GM11168 (cell line): ENCODE results near the gene LRRC3B.
"Not testable (repeated sequence)": the region's sequence is repeated elsewhere in the genome, so short reads cannot be mapped to it uniquely, and the experiment has no call there.

ENCODE experiments used
- in situ Hi-C: fragments of 300-500 bp; cut with MboI; formaldehyde crosslinking; loops from one replicate; pipeline ENCODE4 v1.12.0; 2022; ENCODE audit warnings: low sequenced_read_pairs; ENCODE audit not compliant: unreplicated experiment

Gene LRRC3B, protein sequence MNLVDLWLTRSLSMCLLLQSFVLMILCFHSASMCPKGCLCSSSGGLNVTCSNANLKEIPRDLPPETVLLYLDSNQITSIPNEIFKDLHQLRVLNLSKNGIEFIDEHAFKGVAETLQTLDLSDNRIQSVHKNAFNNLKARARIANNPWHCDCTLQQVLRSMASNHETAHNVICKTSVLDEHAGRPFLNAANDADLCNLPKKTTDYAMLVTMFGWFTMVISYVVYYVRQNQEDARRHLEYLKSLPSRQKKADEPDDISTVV

GRCh38 chr3:26622621-26623418 is at the start of gene LRRC3B:
Gene LRRC3B, plus strand, starts transcription at chr3:26622772. Its CDS starts 86,901 bp downstream, at chr3:26709673.
- in situ Hi-C loops = no loop called here

DNA sequence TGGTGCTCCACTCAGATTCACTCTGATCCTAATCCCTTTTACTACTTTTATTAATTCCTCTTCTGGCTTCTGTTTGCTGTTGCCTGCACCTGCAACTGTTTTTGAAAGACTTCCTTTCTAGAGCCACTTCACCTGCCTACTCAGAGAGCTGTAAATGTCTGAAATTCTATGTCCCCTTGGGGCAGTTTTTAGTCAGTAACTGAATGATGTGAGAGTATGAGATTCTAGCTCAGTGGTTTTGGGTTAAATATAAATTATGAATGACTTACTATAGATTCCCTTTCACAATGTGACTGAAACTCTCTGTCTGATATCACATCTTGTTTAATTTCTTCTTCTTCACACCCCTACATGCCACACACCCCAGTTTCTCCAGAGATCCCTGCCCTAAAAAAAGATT is 47.8 kb upstream of the LRRC3B start:
- in situ Hi-C loops = no loop called here

GRCh38 chr3:26579116-26579515 is 43.5 kb upstream of the LRRC3B start:
- in situ Hi-C loops = no loop called here

DNA sequence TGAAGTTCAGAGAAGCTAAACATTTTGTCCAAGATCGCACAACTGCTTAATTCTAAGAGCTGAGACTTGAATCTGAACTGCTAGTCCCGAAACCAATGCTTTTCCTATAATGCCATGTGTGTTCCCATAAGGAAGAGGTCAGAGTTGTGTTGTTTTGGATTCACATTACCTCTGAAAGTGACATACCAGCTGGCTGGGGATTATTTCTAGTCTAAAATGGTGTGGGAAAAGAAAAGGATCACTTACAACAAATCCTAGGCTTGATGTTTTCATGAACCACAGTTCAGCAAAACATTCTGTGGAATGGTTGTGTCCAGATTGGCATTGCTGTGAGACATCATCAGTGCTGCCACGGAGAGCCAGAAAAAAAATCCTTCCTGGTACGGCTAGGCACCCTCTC is 35.0 kb upstream of the LRRC3B start:
- in situ Hi-C loops = no loop called here

- in situ Hi-C loops = no loop called here
These were observed 33.6 kb upstream of the LRRC3B start for GRCh38 chr3:26588931-26589330.

DNA sequence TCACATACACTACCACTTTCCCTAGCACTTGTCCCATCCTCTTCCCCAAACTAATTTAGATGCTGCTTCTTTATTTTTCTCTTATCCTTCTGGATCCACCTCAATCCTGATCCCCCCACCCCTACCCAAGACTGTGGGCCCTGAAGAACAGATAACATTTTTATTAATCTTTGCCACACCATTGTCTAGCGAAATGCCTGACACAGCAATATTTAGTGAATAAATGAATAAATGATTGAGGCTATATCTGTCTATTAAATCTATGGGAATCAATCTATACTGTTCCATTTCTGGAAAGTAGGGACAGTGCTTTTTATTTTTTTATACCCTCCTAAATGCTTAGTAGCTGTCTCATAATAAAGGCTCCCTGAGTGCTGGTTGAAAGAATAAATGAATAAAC is 32.9 kb upstream of the LRRC3B start:
- in situ Hi-C loops = no loop called here

DNA sequence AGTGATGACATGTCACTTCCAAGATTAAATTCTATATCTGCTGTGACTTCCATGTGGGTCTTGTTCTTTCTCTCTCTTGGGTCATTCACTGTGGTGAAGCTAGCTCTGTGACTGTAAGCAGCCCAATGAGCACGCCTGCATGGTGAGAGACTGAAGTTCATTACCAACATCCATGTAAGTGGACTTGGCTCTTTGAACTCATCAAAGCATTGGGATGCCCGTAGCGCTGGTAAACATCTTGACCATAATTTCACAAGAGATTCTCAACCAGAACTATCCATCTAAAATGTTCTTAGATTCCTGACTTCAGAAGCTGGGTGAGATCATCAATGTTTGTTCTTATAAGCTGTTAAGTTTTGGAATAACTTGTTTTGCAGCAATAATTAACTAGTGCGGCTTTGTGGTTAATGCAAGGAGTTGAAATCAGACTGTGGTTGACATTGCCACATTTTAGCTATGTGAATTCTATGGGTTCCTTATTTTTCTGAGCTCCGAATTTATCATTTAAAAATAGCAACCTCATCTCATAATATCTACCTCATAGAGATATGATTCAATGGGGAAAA is 31.6 kb upstream of the LRRC3B start:
- in situ Hi-C loops = no loop called here

DNA sequence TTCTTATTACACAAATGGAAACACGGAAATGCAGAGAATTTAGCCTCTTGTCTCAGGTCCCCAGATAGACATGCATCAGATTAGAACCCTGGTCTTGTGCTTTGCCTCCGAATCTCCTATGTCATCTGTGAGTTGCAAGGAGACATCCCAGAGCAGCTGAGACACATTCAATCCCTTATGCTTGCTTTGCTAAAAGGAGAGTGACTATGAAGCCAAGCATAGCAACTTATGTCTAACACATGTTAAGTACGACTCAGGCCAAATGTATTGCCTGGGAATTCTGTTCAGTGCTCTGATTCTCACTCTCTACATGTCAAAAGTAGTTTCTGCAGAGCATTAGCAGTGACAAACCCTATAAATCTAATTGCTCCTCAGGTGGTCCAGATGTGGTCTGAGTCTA is 30.6 kb upstream of the LRRC3B start:
- in situ Hi-C loops = no loop called here

GRCh38 chr3:26592451-26592850 is 30.1 kb upstream of the LRRC3B start:
- in situ Hi-C loops = no loop called here

DNA sequence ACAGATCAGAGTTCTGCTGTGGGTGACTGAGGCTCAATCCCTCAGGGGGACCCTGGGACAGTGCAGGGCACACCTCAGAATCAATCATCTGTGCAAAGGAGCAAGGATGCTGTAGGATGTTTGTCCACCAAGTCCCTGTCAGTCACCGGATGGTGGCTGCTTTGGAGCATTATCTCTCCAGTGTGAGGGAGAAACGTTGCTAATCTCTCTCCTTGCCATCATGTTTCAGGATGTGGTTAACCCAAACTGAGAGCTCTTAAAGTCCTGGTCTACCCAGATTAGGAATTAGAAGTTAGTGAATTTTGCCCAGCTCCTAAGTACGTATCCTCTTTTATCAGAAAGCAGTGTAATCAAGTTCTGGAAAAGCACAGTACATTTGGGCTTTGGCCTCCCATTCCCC is 26.2 kb upstream of the LRRC3B start:
- in situ Hi-C loops = no loop called here

- in situ Hi-C loops = not testable (repeated sequence)
These were observed 19.3 kb upstream of the LRRC3B start for GRCh38 chr3:26603311-26603710.

GRCh38 chr3:26603771-26604170 is 18.8 kb upstream of the LRRC3B start:
- in situ Hi-C loops = not testable (repeated sequence)

DNA sequence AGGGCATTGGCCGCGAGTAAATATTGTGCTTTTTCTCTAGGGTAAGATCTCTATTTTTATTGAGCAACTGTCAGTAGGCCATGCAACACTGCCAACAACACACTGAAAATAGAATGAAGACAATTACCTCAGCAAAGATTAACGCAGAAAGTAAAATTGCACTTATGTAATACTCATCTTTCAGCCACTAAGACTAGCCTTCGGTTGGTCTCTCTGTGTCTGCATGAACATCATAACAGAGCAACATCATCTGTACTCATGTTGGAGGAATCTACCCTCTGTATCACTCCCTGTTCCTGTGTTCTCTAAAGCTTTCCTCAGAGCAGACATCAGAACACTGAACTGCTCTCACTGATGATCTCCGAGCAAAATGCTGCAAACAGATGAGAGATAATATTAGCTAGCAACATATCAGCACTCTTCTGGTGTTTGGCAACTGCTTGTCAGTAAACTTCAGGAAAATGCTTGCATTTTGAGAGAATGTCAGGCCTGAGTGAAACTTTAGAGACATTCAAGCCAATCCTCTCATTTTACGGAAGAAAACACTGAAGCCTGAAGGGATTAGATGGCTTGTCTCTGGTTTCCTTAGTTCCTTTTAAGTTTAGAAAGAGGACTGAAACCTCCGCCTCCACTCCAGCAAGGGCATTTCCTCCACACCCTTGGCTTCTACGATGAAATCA is 8.4 kb upstream of the LRRC3B start:
- in situ Hi-C loops = no loop called here

GRCh38 chr3:26621176-26621575 is 1.4 kb upstream of the LRRC3B start:
- in situ Hi-C loops = no loop called here

- in situ Hi-C loops = no loop called here
These were observed 509 bp upstream of the LRRC3B start for GRCh38 chr3:26621906-26622620.

DNA sequence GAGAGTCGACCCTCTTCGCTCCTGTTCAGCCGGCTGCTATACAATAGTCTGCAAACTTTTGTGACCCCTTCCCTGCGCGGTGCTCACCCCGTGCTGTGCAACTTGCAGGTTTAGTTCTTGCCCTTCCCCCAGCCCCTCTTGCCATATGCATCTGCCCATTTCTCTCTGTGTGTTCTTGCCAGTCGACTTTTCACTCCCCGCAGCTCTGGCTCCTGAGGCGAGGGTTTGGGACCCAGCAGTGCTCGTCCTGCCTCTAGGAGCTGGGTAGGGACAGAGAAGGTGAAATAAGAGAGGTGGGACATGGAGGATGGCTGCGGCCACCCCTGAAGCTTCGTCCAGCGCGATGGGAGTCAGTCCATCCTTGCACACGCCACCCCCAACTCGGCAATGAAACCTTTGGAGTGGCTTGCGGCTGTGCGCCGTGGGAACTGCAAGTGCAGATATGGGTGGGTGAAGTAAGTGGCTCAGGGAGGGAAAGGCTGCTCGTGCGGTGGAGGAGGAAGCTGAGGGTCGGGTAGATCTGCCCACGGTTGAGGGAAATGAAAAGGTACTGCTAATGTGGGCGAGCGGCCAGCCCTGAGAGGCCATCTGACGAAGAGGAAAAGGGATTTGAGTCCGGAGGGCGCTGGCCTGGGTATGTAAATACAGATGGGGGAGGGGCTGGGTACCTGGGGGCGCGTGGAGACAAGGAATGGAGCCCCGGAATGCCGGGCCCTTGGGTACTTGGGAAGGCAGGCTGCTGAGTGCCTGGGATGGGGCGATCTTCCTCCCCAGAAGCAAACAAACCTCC is 1.0 kb downstream of the LRRC3B start:
- in situ Hi-C loops = no loop called here

DNA sequence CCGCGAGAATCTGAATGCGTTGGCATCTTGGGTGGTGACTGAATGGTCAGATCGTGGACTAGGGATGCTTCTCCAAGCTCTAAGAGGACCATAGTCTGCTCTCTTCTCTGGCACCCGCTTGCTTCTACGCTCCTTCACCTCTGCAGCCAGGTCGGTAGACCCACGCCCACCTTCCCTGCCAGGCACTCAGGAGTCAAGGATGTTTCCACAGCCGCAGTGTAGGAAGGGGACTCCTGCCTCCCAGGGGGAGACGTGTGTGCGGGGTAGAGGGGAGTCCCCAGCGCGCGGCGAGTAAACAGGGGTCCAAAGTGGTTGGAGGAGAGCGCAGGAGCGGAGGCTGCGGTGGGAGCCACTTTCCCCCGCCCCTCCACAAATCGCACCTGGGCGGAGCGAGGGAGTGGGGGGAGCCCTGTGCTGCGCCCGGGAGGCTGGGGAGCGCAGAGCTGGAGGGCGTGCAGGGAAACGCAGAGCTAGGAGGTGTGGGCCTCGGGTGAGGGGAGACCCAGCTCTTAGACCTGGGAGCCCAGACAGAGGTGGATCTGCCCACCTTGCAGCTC is 1.7 kb downstream of the LRRC3B start:
- in situ Hi-C loops = no loop called here

GRCh38 chr3:26625187-26625586 is 2.6 kb downstream of the LRRC3B start:
- in situ Hi-C loops = no loop called here

DNA sequence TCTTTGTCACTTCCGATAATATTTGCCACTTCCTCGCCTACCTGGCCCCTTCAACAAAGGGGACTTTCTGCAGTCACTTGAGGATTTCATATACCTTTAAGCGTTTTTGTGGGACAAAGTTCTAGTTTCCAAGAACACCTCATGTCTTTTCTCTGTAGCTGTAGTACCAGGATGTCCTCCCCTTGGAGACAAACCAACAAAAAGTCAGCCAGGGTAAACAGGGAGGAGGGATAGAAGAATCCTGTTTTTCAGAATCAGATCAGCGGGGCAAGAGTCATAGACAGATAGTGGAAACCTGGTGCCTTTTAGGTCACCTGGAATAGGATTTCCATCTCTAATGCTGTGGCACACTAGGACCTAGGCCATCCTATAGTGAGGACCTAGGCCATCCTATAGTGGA is 4.5 kb downstream of the LRRC3B start:
- in situ Hi-C loops = no loop called here
